HG02970 (cell line): ENCODE data around the gene PHOX2A.
"Not testable (repeated sequence)": the region's sequence is repeated elsewhere in the genome, so short reads cannot be mapped to it uniquely, and the experiment has no call there.

Experiments
- ATAC-seq: cut with Tn5 transposase; IDR thresholded peaks from one replicate; pipeline ENCODE4 v1.9.1; 2021; ENCODE audit warnings: mild to moderate bottlenecking, moderate library complexity, moderate number of reproducible peaks; ENCODE audit not compliant: unreplicated experiment, low FRiP score

Gene PHOX2A

GRCh38 chr11:72244060-72244360, at the start of gene PHOX2A:
PHOX2A (minus strand) TSS chr11:72244176; CDS start chr11:72244004, 172 bp downstream.
- no peak for ATAC-seq

- ATAC-seq: no peak
Observed at GRCh38 chr11:72293391-72293790, 49.4 kb upstream of the PHOX2A start.

GRCh38 chr11:72292106-72292785, 48.3 kb upstream of the PHOX2A start:
- ATAC-seq: no peak

- ATAC-seq: not testable (repeated sequence)
Observed at GRCh38 chr11:72290741-72291140, 46.8 kb upstream of the PHOX2A start.

- ATAC-seq: no peak
Observed at GRCh38 chr11:72287293-72287692, 43.3 kb upstream of the PHOX2A start.

- no peak for ATAC-seq
Observed at GRCh38 chr11:72283947-72284346, 40.0 kb upstream of the PHOX2A start.

GRCh38 chr11:72280726-72281315, 36.8 kb upstream of the PHOX2A start:
- ATAC-seq: no peak

- no peak for ATAC-seq
Observed at GRCh38 chr11:72280037-72280436, 36.1 kb upstream of the PHOX2A start.

- no peak for ATAC-seq
Observed at GRCh38 chr11:72278905-72279304, 34.9 kb upstream of the PHOX2A start.

GRCh38 chr11:72274435-72274834, 30.5 kb upstream of the PHOX2A start:
- ATAC-seq: no peak

- no peak for ATAC-seq
Observed at GRCh38 chr11:72271980-72272379, 28.0 kb upstream of the PHOX2A start.

- no peak for ATAC-seq
Observed at GRCh38 chr11:72267956-72268617, 24.1 kb upstream of the PHOX2A start.

GRCh38 chr11:72266960-72267359, 23.0 kb upstream of the PHOX2A start:
- ATAC-seq: not testable (repeated sequence)

GRCh38 chr11:72265951-72266350, 22.0 kb upstream of the PHOX2A start:
- ATAC-seq: no peak

GRCh38 chr11:72263361-72263760, 19.4 kb upstream of the PHOX2A start:
- no peak for ATAC-seq

- ATAC-seq: no peak
Observed at GRCh38 chr11:72260574-72260973, 16.6 kb upstream of the PHOX2A start.

GRCh38 chr11:72259490-72259889, 15.5 kb upstream of the PHOX2A start:
- ATAC-seq: no peak

GRCh38 chr11:72257570-72257969, 13.6 kb upstream of the PHOX2A start:
- no peak for ATAC-seq

- no peak for ATAC-seq
Observed at GRCh38 chr11:72254299-72254993, 10.5 kb upstream of the PHOX2A start.

- no peak for ATAC-seq
Observed at GRCh38 chr11:72253392-72253791, 9.4 kb upstream of the PHOX2A start.

GRCh38 chr11:72251614-72252013, 7.6 kb upstream of the PHOX2A start:
- ATAC-seq: no peak
